Liver (tissue), 3 donors: ENCODE measurements around the gene GLT6D1.

ENCODE experiments used
- HNF4A ChIP-seq, 2 donors: conservative IDR thresholded peaks; 2 replicates each; pipeline ENCODE4 v1.6.1; 2016; ENCODE audit warnings: antibody characterized with exemption in 2 of 2, mild to moderate bottlenecking in 2 of 2
- JUND ChIP-seq, 2 donors: IDR thresholded peaks; 2 replicates each; pipeline ENCODE4 v1.6.1; 2016; ENCODE audit warnings: antibody characterized with exemption in 2 of 2
- RAD21 ChIP-seq, 2 donors: IDR thresholded peaks; 2 replicates each; pipeline ENCODE4 v1.6.1; 2016; ENCODE audit warnings: antibody characterized with exemption in 2 of 2, mild to moderate bottlenecking in 2 of 2
- YY1 ChIP-seq: IDR thresholded peaks from 2 replicates; pipeline ENCODE4 v1.6.1; 2016; ENCODE audit warnings: antibody characterized with exemption, mild to moderate bottlenecking
- TF ChIP-seq, protein P1 (sequence below): fragments of 150-350 bp; IDR thresholded peaks from 2 replicates; pipeline ENCODE4 v1.5.1; 2017; ENCODE audit warnings: improper control_type of control experiment, low read depth, low read length; ENCODE audit not compliant: missing input control
- TF ChIP-seq, protein P2 (sequence below): IDR thresholded peaks from 2 replicates; pipeline ENCODE4 v1.6.1; 2016; ENCODE audit warnings: antibody characterized with exemption
- TF ChIP-seq, protein P3 (sequence below): IDR thresholded peaks from 2 replicates; pipeline ENCODE4 v1.6.1; 2016; ENCODE audit warnings: antibody characterized with exemption
- donor health status: healthy.
- donor health status: healthy.

DNA sequence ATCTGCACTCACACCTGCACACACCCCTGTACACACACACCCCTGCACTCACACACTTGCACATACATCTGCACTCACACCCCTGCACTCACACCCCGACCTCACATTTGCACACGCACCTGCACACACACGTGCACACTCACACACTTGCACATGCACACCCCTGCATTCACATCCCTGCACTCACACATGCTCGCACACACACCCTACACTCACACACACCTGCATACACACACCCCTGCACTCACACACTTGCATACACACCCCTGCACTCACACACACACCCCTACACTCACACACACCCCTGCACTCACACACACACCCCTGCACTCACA, 27.5 kb downstream of the GLT6D1 start:
- TF ChIP-seq, protein P1, sequence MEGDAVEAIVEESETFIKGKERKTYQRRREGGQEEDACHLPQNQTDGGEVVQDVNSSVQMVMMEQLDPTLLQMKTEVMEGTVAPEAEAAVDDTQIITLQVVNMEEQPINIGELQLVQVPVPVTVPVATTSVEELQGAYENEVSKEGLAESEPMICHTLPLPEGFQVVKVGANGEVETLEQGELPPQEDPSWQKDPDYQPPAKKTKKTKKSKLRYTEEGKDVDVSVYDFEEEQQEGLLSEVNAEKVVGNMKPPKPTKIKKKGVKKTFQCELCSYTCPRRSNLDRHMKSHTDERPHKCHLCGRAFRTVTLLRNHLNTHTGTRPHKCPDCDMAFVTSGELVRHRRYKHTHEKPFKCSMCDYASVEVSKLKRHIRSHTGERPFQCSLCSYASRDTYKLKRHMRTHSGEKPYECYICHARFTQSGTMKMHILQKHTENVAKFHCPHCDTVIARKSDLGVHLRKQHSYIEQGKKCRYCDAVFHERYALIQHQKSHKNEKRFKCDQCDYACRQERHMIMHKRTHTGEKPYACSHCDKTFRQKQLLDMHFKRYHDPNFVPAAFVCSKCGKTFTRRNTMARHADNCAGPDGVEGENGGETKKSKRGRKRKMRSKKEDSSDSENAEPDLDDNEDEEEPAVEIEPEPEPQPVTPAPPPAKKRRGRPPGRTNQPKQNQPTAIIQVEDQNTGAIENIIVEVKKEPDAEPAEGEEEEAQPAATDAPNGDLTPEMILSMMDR, result no peak
- TF ChIP-seq, protein P2, sequence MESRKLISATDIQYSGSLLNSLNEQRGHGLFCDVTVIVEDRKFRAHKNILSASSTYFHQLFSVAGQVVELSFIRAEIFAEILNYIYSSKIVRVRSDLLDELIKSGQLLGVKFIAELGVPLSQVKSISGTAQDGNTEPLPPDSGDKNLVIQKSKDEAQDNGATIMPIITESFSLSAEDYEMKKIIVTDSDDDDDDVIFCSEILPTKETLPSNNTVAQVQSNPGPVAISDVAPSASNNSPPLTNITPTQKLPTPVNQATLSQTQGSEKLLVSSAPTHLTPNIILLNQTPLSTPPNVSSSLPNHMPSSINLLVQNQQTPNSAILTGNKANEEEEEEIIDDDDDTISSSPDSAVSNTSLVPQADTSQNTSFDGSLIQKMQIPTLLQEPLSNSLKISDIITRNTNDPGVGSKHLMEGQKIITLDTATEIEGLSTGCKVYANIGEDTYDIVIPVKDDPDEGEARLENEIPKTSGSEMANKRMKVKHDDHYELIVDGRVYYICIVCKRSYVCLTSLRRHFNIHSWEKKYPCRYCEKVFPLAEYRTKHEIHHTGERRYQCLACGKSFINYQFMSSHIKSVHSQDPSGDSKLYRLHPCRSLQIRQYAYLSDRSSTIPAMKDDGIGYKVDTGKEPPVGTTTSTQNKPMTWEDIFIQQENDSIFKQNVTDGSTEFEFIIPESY, result no peak
- TF ChIP-seq JUND (IDR thresholded peaks at IDR 0.05), result no peak
- TF ChIP-seq, protein P3, sequence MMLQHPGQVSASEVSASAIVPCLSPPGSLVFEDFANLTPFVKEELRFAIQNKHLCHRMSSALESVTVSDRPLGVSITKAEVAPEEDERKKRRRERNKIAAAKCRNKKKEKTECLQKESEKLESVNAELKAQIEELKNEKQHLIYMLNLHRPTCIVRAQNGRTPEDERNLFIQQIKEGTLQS, result no peak
- TF ChIP-seq HNF4A (conservative IDR thresholded peaks at IDR 0.05), result no peak
- TF ChIP-seq RAD21 (IDR thresholded peaks at IDR 0.05), result no peak
- TF ChIP-seq YY1, result no peak
